Left renal pelvis (tissue), 4 donors: ENCODE measurements around the gene SDK1. TPM values are rescaled to one million over a fixed set of nuclear protein-coding genes. Genes with fewer than 3 reads are reported as not detected.

ENCODE experiments used
- DNase-seq, 4 donors: peaks; one replicate each; pipeline ENCODE4 v3.0.0-alpha.2; 2013; ENCODE audit warnings: low read depth in 4 of 4, low spot score in 3 of 4
- polyA plus RNA-seq, 4 donors: library from polyadenylated mRNA; unstranded; fragments of 120-200 nt; gene quantifications; one replicate each; pipeline ENCODE4 v1.2.1, GENCODE V29; 2013; ENCODE audit not compliant: insufficient read length in 4 of 4

The SDK1 gene
- polyA plus RNA-seq, 4 donors, result 4.0 to 8.4 (median 6.3) TPM

GRCh38 chr7:4134631-4135030 is 833.6 kb downstream of the SDK1 start:
- DNase-seq, result no peak

GRCh38 chr7:4135301-4135700 is 834.2 kb downstream of the SDK1 start:
- no peak for DNase-seq

- no peak for DNase-seq
Observed at GRCh38 chr7:4136036-4136435, 835.0 kb downstream of the SDK1 start.

- no peak for DNase-seq
Observed at GRCh38 chr7:4136501-4137110, 835.6 kb downstream of the SDK1 start.

GRCh38 chr7:4137552-4137951 is 836.5 kb downstream of the SDK1 start:
- no peak for DNase-seq

GRCh38 chr7:4138866-4139265 is 837.8 kb downstream of the SDK1 start:
- DNase-seq, result no peak

- DNase-seq, result no peak
Observed at GRCh38 chr7:4139656-4140625, 838.9 kb downstream of the SDK1 start.

DNA sequence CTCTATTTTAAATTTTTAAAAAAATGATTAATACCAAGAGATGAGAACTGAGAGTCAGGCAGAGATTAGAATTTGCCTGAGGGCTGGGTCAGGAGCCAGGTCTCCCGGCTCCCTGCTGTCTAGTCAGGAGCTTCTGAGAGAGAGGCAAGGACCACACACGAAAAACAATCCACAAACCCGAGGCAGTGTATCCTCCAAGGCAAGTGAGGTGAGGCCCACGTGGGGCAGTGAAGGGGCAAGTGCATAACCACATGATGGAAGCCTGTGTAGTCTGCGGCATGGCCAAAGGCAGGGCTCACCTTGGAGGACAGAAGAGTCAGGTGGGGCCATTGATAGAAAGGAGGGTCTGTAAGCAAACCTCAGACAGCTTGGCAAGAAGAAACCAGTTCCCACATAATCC is 839.9 kb downstream of the SDK1 start:
- DNase-seq, result no peak

GRCh38 chr7:4143006-4143405 is 842.0 kb downstream of the SDK1 start:
- DNase-seq, result no peak

DNA sequence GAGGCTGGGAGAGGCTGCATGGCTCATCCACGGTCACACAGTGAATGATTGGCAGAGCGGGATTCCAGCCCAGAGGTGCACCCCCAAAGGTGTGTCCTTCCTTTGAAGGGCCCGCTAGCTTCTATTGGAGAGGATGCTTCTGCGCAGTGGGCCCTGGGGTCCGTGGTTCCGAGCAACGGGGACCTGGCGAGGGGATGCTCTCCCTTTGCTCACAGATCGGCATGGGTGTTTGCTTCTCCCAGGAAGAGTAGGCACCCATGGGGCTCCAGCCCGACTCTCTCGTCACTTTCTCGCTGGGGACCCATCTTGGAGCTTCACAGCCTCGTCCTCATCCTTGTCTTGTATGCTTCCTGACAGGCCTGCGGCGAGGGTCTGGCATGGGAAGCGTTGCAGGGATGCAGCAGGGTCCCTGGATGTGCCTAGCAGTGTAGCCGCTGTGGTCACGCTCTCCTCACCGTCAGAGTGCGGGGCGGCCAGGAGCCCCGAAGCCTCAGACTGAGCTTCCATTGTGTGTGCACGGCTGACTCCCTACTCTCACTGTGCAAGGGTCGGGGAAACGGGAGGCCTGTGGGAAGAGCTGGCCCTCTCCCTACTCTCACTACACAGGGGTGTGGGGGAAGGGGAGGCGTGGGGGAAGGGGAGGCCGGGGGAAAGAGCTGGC is 842.6 kb downstream of the SDK1 start:
- DNase-seq, result no peak

DNA sequence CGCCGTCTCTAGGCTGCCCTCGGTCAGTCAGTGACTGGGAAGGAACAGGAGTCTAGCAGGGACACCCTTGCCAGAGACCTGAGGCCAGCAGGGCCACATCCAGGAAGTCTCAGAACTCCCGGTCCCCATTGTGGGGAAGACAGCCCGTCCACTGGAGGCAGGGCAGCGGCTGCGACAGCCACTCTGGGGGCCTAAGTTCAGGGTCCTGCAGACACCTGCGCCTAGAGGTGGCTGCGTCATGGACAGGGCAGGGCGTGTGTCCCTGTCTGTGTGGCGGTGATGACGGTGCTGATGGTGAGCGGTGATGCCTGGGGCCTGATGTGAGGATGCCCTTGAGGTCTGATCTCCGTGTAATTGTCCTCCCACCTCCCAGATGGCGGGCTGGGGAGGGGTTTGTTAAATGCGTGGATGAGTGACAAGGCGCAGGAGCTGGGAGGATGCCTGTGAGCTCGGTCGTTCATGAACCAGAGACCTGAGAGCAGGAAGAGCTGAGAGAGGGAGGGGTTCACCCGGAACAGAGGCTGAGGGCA is 843.2 kb downstream of the SDK1 start:
- DNase-seq, result no peak

- peak; percentile 46 to 60 (median 56) for DNase-seq
Observed at GRCh38 chr7:4144811-4145510, 843.9 kb downstream of the SDK1 start.

GRCh38 chr7:4145576-4145975 is 844.5 kb downstream of the SDK1 start:
- no peak for DNase-seq

DNA sequence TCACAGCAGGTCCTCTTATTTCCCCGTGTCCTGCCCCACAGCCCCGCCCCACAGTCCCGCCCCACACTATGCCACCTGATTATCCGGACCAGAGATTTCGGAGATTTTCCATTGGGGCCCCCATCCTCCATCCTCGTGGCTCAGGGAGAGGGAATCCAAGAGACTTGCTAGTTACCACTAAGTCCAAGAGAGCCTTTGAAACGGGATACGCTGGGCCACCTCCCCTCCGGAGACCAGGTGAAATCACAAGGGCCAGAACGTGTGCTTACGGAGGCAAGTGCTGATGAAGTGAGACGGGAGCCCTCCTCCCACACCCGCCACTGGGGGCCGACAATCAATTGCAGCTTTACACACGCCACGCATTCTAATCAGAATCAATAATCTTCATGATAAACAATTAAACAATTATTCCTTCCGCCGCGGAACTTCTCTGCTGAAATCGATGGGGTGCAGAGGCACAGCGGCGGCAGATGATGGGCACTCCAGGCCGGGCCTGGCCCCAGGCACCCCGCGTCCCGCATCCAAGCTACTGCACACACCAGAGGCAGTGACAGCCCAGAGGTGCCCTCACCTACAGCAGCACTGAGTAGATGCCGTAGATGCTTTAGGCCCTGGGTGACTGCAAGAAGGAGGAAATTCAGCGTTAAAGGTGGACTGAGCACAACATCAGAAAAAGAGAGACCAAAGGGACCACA is 847.0 kb downstream of the SDK1 start:
- DNase-seq, result no peak

GRCh38 chr7:4149236-4149635 is 848.2 kb downstream of the SDK1 start:
- no peak for DNase-seq

GRCh38 chr7:4149645-4150044 is 848.6 kb downstream of the SDK1 start:
- DNase-seq, result no peak

- no peak for DNase-seq
Observed at GRCh38 chr7:4150731-4151130, 849.7 kb downstream of the SDK1 start.

GRCh38 chr7:4151524-4151923 is 850.5 kb downstream of the SDK1 start:
- no peak for DNase-seq

GRCh38 chr7:4151926-4152549 is 851.0 kb downstream of the SDK1 start:
- no peak for DNase-seq
